HCT116 (cell line): Measurements from ENCODE around the gene CCDC3.

ENCODE experiments used
- ATF3 ChIP-seq: IDR thresholded peaks from 2 replicates; pipeline ENCODE4 v1.6.1; 2012
- CBX3 ChIP-seq: IDR thresholded peaks from 2 replicates; pipeline ENCODE4 v1.6.1; 2012; ENCODE audit warnings: low read depth
- EGR1 ChIP-seq: IDR thresholded peaks from 2 replicates; pipeline ENCODE4 v1.6.1; 2012; ENCODE audit warnings: low read depth
- EZH2 ChIP-seq: fragments of 200-600 bp; sonication (generic); IDR thresholded peaks from 2 replicates; pipeline ENCODE4 v1.6.1; 2017; ENCODE audit warnings: antibody characterized with exemption, mixed run types
- EZH2phosphoT487 ChIP-seq: fragments of 200-600 bp; IDR thresholded peaks from 2 replicates; pipeline ENCODE4 v1.6.1; 2018; ENCODE audit warnings: antibody characterized with exemption, borderline replicate concordance
- POLR2A ChIP-seq: IDR thresholded peaks from 2 replicates; pipeline ENCODE4 v1.7.0; 2011; ENCODE audit warnings: borderline replicate concordance; ENCODE audit not compliant: insufficient read depth, insufficient read length; ENCODE audit errors: extremely low read depth
- POLR2AphosphoS5 ChIP-seq: IDR thresholded peaks from 2 replicates; pipeline ENCODE4 v1.6.1; 2011; ENCODE audit warnings: mild to moderate bottlenecking, low read depth, low read length, moderate library complexity
- YY1 ChIP-seq: IDR thresholded peaks from 2 replicates; pipeline ENCODE4 v1.6.1; 2011; ENCODE audit warnings: low read length, low read depth, moderate library complexity, mild to moderate bottlenecking; ENCODE audit not compliant: insufficient replicate concordance; ENCODE audit errors: extremely low read depth
- ZNF274 ChIP-seq: fragments of 200-500 bp; sonication (Bioruptor generic); IDR thresholded peaks from 2 replicates; pipeline ENCODE4 v1.6.1; 2014; ENCODE audit warnings: mild to moderate bottlenecking, low read depth, low read length, inconsistent platforms
- TF ChIP-seq, protein P1 (sequence below), 3 experiments: fragments of 200-600 bp in 1 of 3; sonication (generic) in 1 of 3; IDR thresholded peaks in 2 of 3; conservative IDR thresholded peaks in 1 of 3; 2 replicates each; pipeline ENCODE4 v1.5.1; 2012 to 2017; ENCODE audit warnings: low read depth in 2 of 3, low read length in 2 of 3, antibody characterized with exemption in 1 of 3, borderline replicate concordance in 1 of 3, control low read depth in 1 of 3, mild to moderate bottlenecking in 1 of 3, mixed read lengths in 1 of 3, mixed run types in 1 of 3, moderate library complexity in 1 of 3; ENCODE audit not compliant: insufficient read depth in 1 of 3
- TF ChIP-seq, protein P2 (sequence below): IDR thresholded peaks from 2 replicates; pipeline ENCODE4 v1.6.1; 2012; ENCODE audit warnings: low read depth

DNA sequence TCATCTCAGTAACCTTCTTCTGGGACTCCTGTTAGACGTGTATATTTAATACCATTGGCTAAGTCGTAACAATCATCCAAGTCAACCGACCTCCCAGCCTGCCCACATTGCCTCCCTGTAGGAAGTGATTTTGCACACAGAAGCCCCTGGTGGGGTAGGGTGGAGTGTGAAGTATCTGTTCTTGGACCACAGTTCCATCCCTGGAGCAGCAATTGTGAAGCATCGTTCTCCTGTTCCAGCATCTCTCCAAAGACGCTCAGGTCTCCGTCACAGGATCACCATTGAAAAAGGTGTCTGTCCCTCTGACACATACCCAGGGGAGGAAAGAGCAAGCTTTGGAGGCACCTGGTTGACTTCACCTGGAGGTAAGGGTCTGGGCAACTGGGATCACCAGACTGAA is 72.9 kb downstream of the CCDC3 start:
- TF ChIP-seq EZH2, result no peak
- no peak for TF ChIP-seq POLR2A
- TF ChIP-seq, protein P1, sequence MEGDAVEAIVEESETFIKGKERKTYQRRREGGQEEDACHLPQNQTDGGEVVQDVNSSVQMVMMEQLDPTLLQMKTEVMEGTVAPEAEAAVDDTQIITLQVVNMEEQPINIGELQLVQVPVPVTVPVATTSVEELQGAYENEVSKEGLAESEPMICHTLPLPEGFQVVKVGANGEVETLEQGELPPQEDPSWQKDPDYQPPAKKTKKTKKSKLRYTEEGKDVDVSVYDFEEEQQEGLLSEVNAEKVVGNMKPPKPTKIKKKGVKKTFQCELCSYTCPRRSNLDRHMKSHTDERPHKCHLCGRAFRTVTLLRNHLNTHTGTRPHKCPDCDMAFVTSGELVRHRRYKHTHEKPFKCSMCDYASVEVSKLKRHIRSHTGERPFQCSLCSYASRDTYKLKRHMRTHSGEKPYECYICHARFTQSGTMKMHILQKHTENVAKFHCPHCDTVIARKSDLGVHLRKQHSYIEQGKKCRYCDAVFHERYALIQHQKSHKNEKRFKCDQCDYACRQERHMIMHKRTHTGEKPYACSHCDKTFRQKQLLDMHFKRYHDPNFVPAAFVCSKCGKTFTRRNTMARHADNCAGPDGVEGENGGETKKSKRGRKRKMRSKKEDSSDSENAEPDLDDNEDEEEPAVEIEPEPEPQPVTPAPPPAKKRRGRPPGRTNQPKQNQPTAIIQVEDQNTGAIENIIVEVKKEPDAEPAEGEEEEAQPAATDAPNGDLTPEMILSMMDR (IDR thresholded peaks at IDR 0.05 in 2 of 3, conservative IDR thresholded peaks at IDR 0.05 in 1 of 3; ENCODE audit: borderline replicate concordance in 1 of 3, insufficient read depth in 1 of 3, low read depth in 2 of 3, low read length in 2 of 3), result no peak
- TF ChIP-seq, protein P2, sequence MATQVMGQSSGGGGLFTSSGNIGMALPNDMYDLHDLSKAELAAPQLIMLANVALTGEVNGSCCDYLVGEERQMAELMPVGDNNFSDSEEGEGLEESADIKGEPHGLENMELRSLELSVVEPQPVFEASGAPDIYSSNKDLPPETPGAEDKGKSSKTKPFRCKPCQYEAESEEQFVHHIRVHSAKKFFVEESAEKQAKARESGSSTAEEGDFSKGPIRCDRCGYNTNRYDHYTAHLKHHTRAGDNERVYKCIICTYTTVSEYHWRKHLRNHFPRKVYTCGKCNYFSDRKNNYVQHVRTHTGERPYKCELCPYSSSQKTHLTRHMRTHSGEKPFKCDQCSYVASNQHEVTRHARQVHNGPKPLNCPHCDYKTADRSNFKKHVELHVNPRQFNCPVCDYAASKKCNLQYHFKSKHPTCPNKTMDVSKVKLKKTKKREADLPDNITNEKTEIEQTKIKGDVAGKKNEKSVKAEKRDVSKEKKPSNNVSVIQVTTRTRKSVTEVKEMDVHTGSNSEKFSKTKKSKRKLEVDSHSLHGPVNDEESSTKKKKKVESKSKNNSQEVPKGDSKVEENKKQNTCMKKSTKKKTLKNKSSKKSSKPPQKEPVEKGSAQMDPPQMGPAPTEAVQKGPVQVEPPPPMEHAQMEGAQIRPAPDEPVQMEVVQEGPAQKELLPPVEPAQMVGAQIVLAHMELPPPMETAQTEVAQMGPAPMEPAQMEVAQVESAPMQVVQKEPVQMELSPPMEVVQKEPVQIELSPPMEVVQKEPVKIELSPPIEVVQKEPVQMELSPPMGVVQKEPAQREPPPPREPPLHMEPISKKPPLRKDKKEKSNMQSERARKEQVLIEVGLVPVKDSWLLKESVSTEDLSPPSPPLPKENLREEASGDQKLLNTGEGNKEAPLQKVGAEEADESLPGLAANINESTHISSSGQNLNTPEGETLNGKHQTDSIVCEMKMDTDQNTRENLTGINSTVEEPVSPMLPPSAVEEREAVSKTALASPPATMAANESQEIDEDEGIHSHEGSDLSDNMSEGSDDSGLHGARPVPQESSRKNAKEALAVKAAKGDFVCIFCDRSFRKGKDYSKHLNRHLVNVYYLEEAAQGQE, result no peak
- no peak for TF ChIP-seq POLR2AphosphoS5
- TF ChIP-seq YY1, result no peak
- TF ChIP-seq EGR1, result no peak
- TF ChIP-seq EZH2phosphoT487, result no peak
- TF ChIP-seq CBX3, result no peak
- no peak for TF ChIP-seq ZNF274
- no peak for TF ChIP-seq ATF3
